Measurements from ENCODE around the gene ANKRD13D. TPM values are rescaled to one million over a fixed set of nuclear protein-coding genes. Genes with fewer than 3 reads are reported as not detected.

Gene ANKRD13D
- total RNA-seq, 1 donor from 2014 or later, result 40.8 TPM

DNA sequence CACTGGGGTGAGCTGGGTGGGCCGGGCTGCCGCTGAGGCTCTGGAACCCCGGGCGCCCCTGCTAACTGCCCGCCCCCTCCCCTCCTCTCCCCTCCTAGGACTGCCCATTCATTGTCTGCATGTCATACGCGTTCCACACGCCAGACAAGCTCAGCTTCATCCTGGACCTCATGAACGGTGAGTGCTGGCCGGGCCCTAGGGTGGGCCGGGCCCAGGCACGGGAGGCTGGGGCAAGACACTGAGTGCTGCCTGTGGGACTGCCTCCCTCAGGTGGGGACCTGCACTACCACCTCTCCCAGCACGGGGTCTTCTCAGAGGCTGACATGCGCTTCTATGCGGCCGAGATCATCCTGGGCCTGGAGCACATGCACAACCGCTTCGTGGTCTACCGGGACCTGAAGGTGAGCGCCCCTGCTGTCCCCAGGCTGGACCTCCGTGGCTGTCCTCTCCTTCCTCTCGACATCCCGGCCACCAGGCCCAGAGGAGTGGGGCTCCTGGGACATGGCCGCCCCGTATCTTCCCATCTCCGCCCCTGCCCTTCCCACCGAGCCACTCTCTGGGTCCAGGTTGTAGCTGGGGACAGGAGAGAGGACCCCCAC lies 7.5 kb upstream of the ANKRD13D start:
- H3K27ac Mint-ChIP-seq (ENCODE audit: unreplicated experiment), result no peak overlapping the region
- no peak overlapping the region for H3K9ac ChIP-seq (ENCODE audit: low read length)
- H3K9me3 Mint-ChIP-seq (ENCODE audit: unreplicated experiment), result no peaks in the 10 kb centered on the region
- no peaks in the 10 kb centered on the region for H3K27me3 Mint-ChIP-seq (ENCODE audit: low read depth, unreplicated experiment)
- H3K27me3 ChIP-seq (ENCODE audit: insufficient read depth, low read length), result no peaks in the 10 kb centered on the region
- H3K79me2 ChIP-seq (ENCODE audit: insufficient read depth, low read length), result peaks cover 10% of the 10 kb centered on the region
- H3K9me3 ChIP-seq (ENCODE audit: insufficient read depth, low read depth, low read length), result no peaks in the 10 kb centered on the region
- H3K4me1 Mint-ChIP-seq (ENCODE audit: low read depth, unreplicated experiment), result no peaks in the 10 kb centered on the region
- no peak overlapping the region for H3K4me2 ChIP-seq (ENCODE audit: low read length)
- H3K4me3 ChIP-seq (ENCODE audit: insufficient read depth, low read depth, low read length), result no peak overlapping the region
- TF ChIP-seq EZH2 (IDR thresholded peaks at IDR 0.05; ENCODE audit: insufficient read depth, low read length) (no peak), CTCF (IDR thresholded peaks at IDR 0.05; ENCODE audit: insufficient read depth, low read depth, low read length) (no peak)
- H3K4me3 Mint-ChIP-seq (ENCODE audit: unreplicated experiment), result no peak overlapping the region
- H3K27ac ChIP-seq (ENCODE audit: low read depth, low read length), result no peak overlapping the region
- FAIRE-seq (no peak), DNase-seq (ENCODE audit: low read depth) (no peak)
- H2AFZ ChIP-seq (ENCODE audit: low read depth, low read length), result no peak overlapping the region
- H3K4me1 ChIP-seq (ENCODE audit: insufficient read depth, low read length), result peaks cover 7% of the 10 kb centered on the region
- peaks cover 11% of the 10 kb centered on the region for H3K36me3 ChIP-seq (ENCODE audit: insufficient read depth, low read length)
- H3K36me3 Mint-ChIP-seq (ENCODE audit: low read depth, unreplicated experiment), result peaks cover 2% of the 10 kb centered on the region
- no peaks in the 10 kb centered on the region for H4K20me1 ChIP-seq (ENCODE audit: insufficient read depth, low read length)

DNA sequence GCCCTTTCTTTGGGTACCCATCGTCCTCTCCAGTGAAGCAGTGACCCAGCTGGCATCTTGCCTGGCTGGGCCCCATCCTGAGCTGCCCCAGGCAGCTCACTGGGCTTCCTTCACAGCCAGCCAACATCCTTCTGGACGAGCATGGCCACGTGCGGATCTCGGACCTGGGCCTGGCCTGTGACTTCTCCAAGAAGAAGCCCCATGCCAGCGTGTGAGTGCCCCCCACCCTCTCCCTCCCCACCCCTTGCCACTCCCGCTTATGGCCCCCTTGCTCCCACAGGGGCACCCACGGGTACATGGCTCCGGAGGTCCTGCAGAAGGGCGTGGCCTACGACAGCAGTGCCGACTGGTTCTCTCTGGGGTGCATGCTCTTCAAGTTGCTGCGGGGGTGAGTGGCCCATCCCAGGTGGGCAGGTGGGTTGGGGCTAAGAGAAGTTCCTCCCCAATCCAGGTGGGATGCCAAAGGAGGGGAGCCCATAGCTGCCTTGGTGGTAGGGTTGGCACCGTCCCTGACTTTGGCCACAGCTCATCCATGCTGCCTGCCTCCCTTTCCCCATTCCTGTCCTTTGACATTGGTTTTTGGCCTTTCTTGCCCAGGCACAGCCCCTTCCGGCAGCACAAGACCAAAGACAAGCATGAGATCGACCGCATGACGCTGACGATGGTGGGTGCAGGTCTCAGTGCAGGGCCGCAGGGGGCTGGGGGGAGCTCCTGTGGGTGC lies 6.8 kb upstream of the ANKRD13D start:
- FAIRE-seq, result no peak
- Mint-ChIP-seq H3K27me3 (ENCODE audit: low read depth, unreplicated experiment) (no peaks in the 10 kb centered on the region), H3K4me3 (ENCODE audit: unreplicated experiment) (no peak overlapping the region), H3K4me1 (ENCODE audit: low read depth, unreplicated experiment) (peaks cover 3% of the 10 kb centered on the region), H3K36me3 (ENCODE audit: low read depth, unreplicated experiment) (peaks cover 2% of the 10 kb centered on the region), H3K9me3 (ENCODE audit: unreplicated experiment) (no peaks in the 10 kb centered on the region), H3K27ac (ENCODE audit: unreplicated experiment) (no peak overlapping the region)
- Histone ChIP-seq H3K4me2 (ENCODE audit: low read length) (no peak overlapping the region), H2AFZ (ENCODE audit: low read depth, low read length) (no peak overlapping the region), H3K4me3 (ENCODE audit: insufficient read depth, low read depth, low read length) (no peak overlapping the region), H3K9me3 (ENCODE audit: insufficient read depth, low read depth, low read length) (no peaks in the 10 kb centered on the region), H3K9ac (ENCODE audit: low read length) (no peak overlapping the region), H3K27ac (ENCODE audit: low read depth, low read length) (no peak overlapping the region), H3K79me2 (ENCODE audit: insufficient read depth, low read length) (peaks cover 4% of the 10 kb centered on the region), H4K20me1 (ENCODE audit: insufficient read depth, low read length) (no peaks in the 10 kb centered on the region), H3K36me3 (ENCODE audit: insufficient read depth, low read length) (peaks cover 11% of the 10 kb centered on the region), H3K27me3 (ENCODE audit: insufficient read depth, low read length) (no peaks in the 10 kb centered on the region), H3K4me1 (ENCODE audit: insufficient read depth, low read length) (peaks cover under 1% of the 10 kb centered on the region)
- DNase-seq (ENCODE audit: low read depth), result no peak
- TF ChIP-seq EZH2 (IDR thresholded peaks at IDR 0.05; ENCODE audit: insufficient read depth, low read length) (no peak), CTCF (IDR thresholded peaks at IDR 0.05; ENCODE audit: insufficient read depth, low read depth, low read length) (no peak)

GRCh38 chr11:67282876-67283371 lies 6.2 kb upstream of the ANKRD13D start:
- no peak overlapping the region for H3K9ac ChIP-seq (ENCODE audit: low read length)
- no peaks in the 10 kb centered on the region for H3K27me3 ChIP-seq (ENCODE audit: insufficient read depth, low read length)
- no peaks in the 10 kb centered on the region for H4K20me1 ChIP-seq (ENCODE audit: insufficient read depth, low read length)
- no peak overlapping the region for H3K27ac Mint-ChIP-seq (ENCODE audit: unreplicated experiment)
- H3K4me1 Mint-ChIP-seq (ENCODE audit: low read depth, unreplicated experiment), result peaks cover 9% of the 10 kb centered on the region
- H3K9me3 Mint-ChIP-seq (ENCODE audit: unreplicated experiment), result no peaks in the 10 kb centered on the region
- H3K4me3 Mint-ChIP-seq (ENCODE audit: unreplicated experiment), result no peak overlapping the region
- H3K27me3 Mint-ChIP-seq (ENCODE audit: low read depth, unreplicated experiment), result no peaks in the 10 kb centered on the region
- FAIRE-seq, result no peak
- H3K4me2 ChIP-seq (ENCODE audit: low read length), result no peak overlapping the region
- H3K4me1 ChIP-seq (ENCODE audit: insufficient read depth, low read length), result peaks cover 5% of the 10 kb centered on the region
- H3K36me3 Mint-ChIP-seq (ENCODE audit: low read depth, unreplicated experiment), result peaks cover 6% of the 10 kb centered on the region
- DNase-seq (ENCODE audit: low read depth), result no peak
- H3K27ac ChIP-seq (ENCODE audit: low read depth, low read length), result no peak overlapping the region
- no peak overlapping the region for H3K4me3 ChIP-seq (ENCODE audit: insufficient read depth, low read depth, low read length)
- H3K36me3 ChIP-seq (ENCODE audit: insufficient read depth, low read length), result peaks cover 11% of the 10 kb centered on the region
- no peaks in the 10 kb centered on the region for H3K9me3 ChIP-seq (ENCODE audit: insufficient read depth, low read depth, low read length)
- H3K79me2 ChIP-seq (ENCODE audit: insufficient read depth, low read length), result peaks cover 3% of the 10 kb centered on the region
- no peak for TF ChIP-seq CTCF (IDR thresholded peaks at IDR 0.05; ENCODE audit: insufficient read depth, low read depth, low read length)
- no peak for TF ChIP-seq EZH2 (IDR thresholded peaks at IDR 0.05; ENCODE audit: insufficient read depth, low read length)
- H2AFZ ChIP-seq (ENCODE audit: low read depth, low read length), result no peak overlapping the region

All from astrocyte (in vitro differentiated cells and primary cell).